ENCODE results near the gene ACADS.

Gene ACADS

GRCh38 chr12:120700886-120701285 lies 24.7 kb upstream of the ACADS start:
- no peak for DNase-seq (ENCODE audit: low spot score)

GRCh38 chr12:120702637-120703036 lies 23.0 kb upstream of the ACADS start:
- DNase-seq (ENCODE audit: low spot score), result no peak

- no peak for DNase-seq (ENCODE audit: low spot score)
Observed at GRCh38 chr12:120703311-120703942, 22.2 kb upstream of the ACADS start.

- DNase-seq (ENCODE audit: low spot score), result no peak
Observed at GRCh38 chr12:120705618-120706017, 20.0 kb upstream of the ACADS start.

GRCh38 chr12:120706029-120706428 lies 19.6 kb upstream of the ACADS start:
- DNase-seq (ENCODE audit: low spot score), result no peak

- no peak for DNase-seq (ENCODE audit: low spot score)
Observed at GRCh38 chr12:120708651-120709050, 17.0 kb upstream of the ACADS start.

- DNase-seq (ENCODE audit: low spot score), result peak; percentile 66
Observed at GRCh38 chr12:120710031-120710804, 15.4 kb upstream of the ACADS start, which contains the start of gene UNC119B. UNC119B (plus strand) TSS chr12:120710458; CDS start chr12:120710475, 17 bp downstream.

GRCh38 chr12:120710805-120711296 lies 14.8 kb upstream of the ACADS start:
- no peak for DNase-seq (ENCODE audit: low spot score)

- no peak for DNase-seq (ENCODE audit: low spot score)
Observed at GRCh38 chr12:120711411-120711810, 14.2 kb upstream of the ACADS start.

- no peak for DNase-seq (ENCODE audit: low spot score)
Observed at GRCh38 chr12:120712610-120713009, 13.0 kb upstream of the ACADS start.

GRCh38 chr12:120713861-120714482 lies 11.7 kb upstream of the ACADS start:
- DNase-seq (ENCODE audit: low spot score), result peak; percentile 74

- no peak for DNase-seq (ENCODE audit: low spot score)
Observed at GRCh38 chr12:120718055-120718454, 7.6 kb upstream of the ACADS start.

- DNase-seq (ENCODE audit: low spot score), result peak; percentile 22
Observed at GRCh38 chr12:120719072-120719471, 6.6 kb upstream of the ACADS start.

GRCh38 chr12:120719496-120720233 lies 6.0 kb upstream of the ACADS start:
- no peak for DNase-seq (ENCODE audit: low spot score)

- DNase-seq (ENCODE audit: low spot score), result no peak
Observed at GRCh38 chr12:120720234-120720986, 5.2 kb upstream of the ACADS start.

- no peak for DNase-seq (ENCODE audit: low spot score)
Observed at GRCh38 chr12:120720987-120721801, 4.4 kb upstream of the ACADS start.

- no peak for DNase-seq (ENCODE audit: low spot score)
Observed at GRCh38 chr12:120721866-120722265, 3.8 kb upstream of the ACADS start.

- DNase-seq (ENCODE audit: low spot score), result no peak
Observed at GRCh38 chr12:120722784-120723183, 2.8 kb upstream of the ACADS start.

- DNase-seq (ENCODE audit: low spot score), result no peak
Observed at GRCh38 chr12:120724720-120725119, 906 bp upstream of the ACADS start.

GRCh38 chr12:120725151-120725658 lies 421 bp upstream of the ACADS start:
- no peak for DNase-seq (ENCODE audit: low spot score)

GRCh38 chr12:120726510-120726793 lies 826 bp downstream of the ACADS start:
- DNase-seq (ENCODE audit: low spot score), result no peak
